Activated naive CD8-positive, alpha-beta T cell treated with anti-CD3 and anti-CD28 coated beads for 36 hours (primary cell): Measurements from ENCODE around the gene MORN3. TPM values are rescaled to one million over a fixed set of nuclear protein-coding genes. Genes with fewer than 3 reads are reported as not detected.
"Not testable (repeated sequence)": the region's sequence is repeated elsewhere in the genome, so short reads cannot be mapped to it uniquely, and the experiment has no call there.

ENCODE experiments used
- DNase-seq: peaks from one replicate; pipeline ENCODE4 v3.0.0; 2021
- H3K27ac Mint-ChIP-seq: one replicate; pipeline ENCODE4 v1.8.0; 2022; ENCODE audit warnings: mild to moderate bottlenecking, moderate library complexity, mixed read lengths
- H3K27me3 Mint-ChIP-seq: one replicate; pipeline ENCODE4 v1.8.0; 2022; ENCODE audit warnings: mild to moderate bottlenecking, mixed read lengths
- H3K36me3 Mint-ChIP-seq: one replicate; pipeline ENCODE4 v1.8.0; 2021; ENCODE audit warnings: mild to moderate bottlenecking, mixed read lengths
- H3K4me1 Mint-ChIP-seq: one replicate; pipeline ENCODE4 v1.8.0; 2021; ENCODE audit warnings: mixed read lengths
- H3K4me3 Mint-ChIP-seq: one replicate; pipeline ENCODE4 v1.8.0; 2022; ENCODE audit warnings: mild to moderate bottlenecking, moderate library complexity, mixed read lengths
- H3K9me3 Mint-ChIP-seq: one replicate; pipeline ENCODE4 v1.8.0; 2022; ENCODE audit warnings: mixed read lengths
- total RNA-seq, 2 experiments: library from RNA; stranded (reverse); gene quantifications; one replicate each; pipeline ENCODE4 v1.2.3, GENCODE V29; 2021

MORN3 gene
- total RNA-seq, 2 experiments from 2014 or later: 1.8 to 1.9 TPM

GRCh38 chr12:121663610-121663929 lies 5.9 kb downstream of the MORN3 start:
- peaks cover 13% of the 10 kb centered on the region for H3K36me3 Mint-ChIP-seq
- H3K9me3 Mint-ChIP-seq: no peaks in the 10 kb centered on the region
- peak overlapping the region; percentile 87 for H3K4me3 Mint-ChIP-seq
- DNase-seq: no peak
- H3K4me1 Mint-ChIP-seq: peaks cover 52% of the 10 kb centered on the region
- no peaks in the 10 kb centered on the region for H3K27me3 Mint-ChIP-seq
- H3K27ac Mint-ChIP-seq: peak overlapping the region; percentile 93

- not testable (repeated sequence) for DNase-seq, H3K4me3 Mint-ChIP-seq, H3K27me3 Mint-ChIP-seq, H3K9me3 Mint-ChIP-seq
- peaks cover 60% of the 10 kb centered on the region for H3K4me1 Mint-ChIP-seq
- peaks cover 15% of the 10 kb centered on the region for H3K36me3 Mint-ChIP-seq
- H3K27ac Mint-ChIP-seq: peak overlapping the region; percentile 17
These were observed 7.9 kb downstream of the MORN3 start for GRCh38 chr12:121661353-121662105.

- no peak for DNase-seq
- peaks cover 19% of the 10 kb centered on the region for H3K36me3 Mint-ChIP-seq
These were observed 12.0 kb downstream of the MORN3 start for GRCh38 chr12:121657305-121658008.

GRCh38 chr12:121656122-121656521 lies 13.3 kb downstream of the MORN3 start:
- Mint-ChIP-seq H3K9me3 (peaks cover 5% of the 10 kb centered on the region), H3K4me1 (peaks cover 33% of the 10 kb centered on the region), H3K27me3 (no peaks in the 10 kb centered on the region), H3K36me3 (peaks cover 19% of the 10 kb centered on the region), H3K27ac (no peak overlapping the region), H3K4me3 (no peak overlapping the region)
- no peak for DNase-seq

More at GRCh38 chr12:121657305-121658008, 12.0 kb downstream of the MORN3 start:
- Mint-ChIP-seq H3K27ac (peak overlapping the region; percentile 16), H3K4me3 (no peak overlapping the region), H3K27me3 (no peaks in the 10 kb centered on the region), H3K9me3 (peaks cover 5% of the 10 kb centered on the region), H3K4me1 (peaks cover 38% of the 10 kb centered on the region)

GRCh38 chr12:121653999-121654398 lies 15.5 kb downstream of the MORN3 start:
- Mint-ChIP-seq H3K4me1 (peaks cover 38% of the 10 kb centered on the region), H3K4me3 (no peak overlapping the region), H3K9me3 (peaks cover 5% of the 10 kb centered on the region), H3K27me3 (no peaks in the 10 kb centered on the region), H3K27ac (no peak overlapping the region), H3K36me3 (peaks cover 28% of the 10 kb centered on the region)
- no peak for DNase-seq

GRCh38 chr12:121652767-121653497 lies 16.5 kb downstream of the MORN3 start:
- no peak for DNase-seq
- H3K4me1 Mint-ChIP-seq: peaks cover 29% of the 10 kb centered on the region
- no peak overlapping the region for H3K27ac Mint-ChIP-seq
- H3K4me3 Mint-ChIP-seq: no peak overlapping the region
- H3K36me3 Mint-ChIP-seq: peaks cover 31% of the 10 kb centered on the region
- H3K27me3 Mint-ChIP-seq: no peaks in the 10 kb centered on the region
- H3K9me3 Mint-ChIP-seq: peaks cover 5% of the 10 kb centered on the region

GRCh38 chr12:121651320-121651719 lies 18.1 kb downstream of the MORN3 start:
- H3K9me3 Mint-ChIP-seq: peaks cover 5% of the 10 kb centered on the region
- H3K27ac Mint-ChIP-seq: peak overlapping the region; percentile 42
- H3K36me3 Mint-ChIP-seq: peaks cover 29% of the 10 kb centered on the region

GRCh38 chr12:121649819-121650353 lies 19.6 kb downstream of the MORN3 start:
- Mint-ChIP-seq H3K4me1 (peaks cover 19% of the 10 kb centered on the region), H3K27me3 (no peaks in the 10 kb centered on the region), H3K9me3 (peaks cover 3% of the 10 kb centered on the region), H3K36me3 (peaks cover 23% of the 10 kb centered on the region), H3K27ac (peak overlapping the region; percentile 69), H3K4me3 (no peak overlapping the region)
- no peak for DNase-seq

More at GRCh38 chr12:121651320-121651719, 18.1 kb downstream of the MORN3 start:
- Mint-ChIP-seq H3K27me3 (no peaks in the 10 kb centered on the region), H3K4me3 (no peak overlapping the region), H3K4me1 (peaks cover 19% of the 10 kb centered on the region)
- no peak for DNase-seq

GRCh38 chr12:121649322-121649721 lies 20.1 kb downstream of the MORN3 start:
- H3K27me3 Mint-ChIP-seq: no peaks in the 10 kb centered on the region
- H3K27ac Mint-ChIP-seq: peak overlapping the region; percentile 69
- H3K9me3 Mint-ChIP-seq: peaks cover 2% of the 10 kb centered on the region
- peaks cover 17% of the 10 kb centered on the region for H3K4me1 Mint-ChIP-seq
- no peak for DNase-seq
- peaks cover 17% of the 10 kb centered on the region for H3K36me3 Mint-ChIP-seq
- H3K4me3 Mint-ChIP-seq: no peak overlapping the region

- H3K36me3 Mint-ChIP-seq: peaks cover 19% of the 10 kb centered on the region
- no peaks in the 10 kb centered on the region for H3K9me3 Mint-ChIP-seq
- peak overlapping the region; percentile 69 for H3K27ac Mint-ChIP-seq
- no peak overlapping the region for H3K4me3 Mint-ChIP-seq
- no peak for DNase-seq
- H3K27me3 Mint-ChIP-seq: no peaks in the 10 kb centered on the region
- peaks cover 15% of the 10 kb centered on the region for H3K4me1 Mint-ChIP-seq
These were observed 20.9 kb downstream of the MORN3 start for GRCh38 chr12:121648458-121649028.

GRCh38 chr12:121641343-121641630 lies 28.2 kb downstream of the MORN3 start:
- DNase-seq: no peak
- no peaks in the 10 kb centered on the region for H3K27me3 Mint-ChIP-seq
- peaks cover 22% of the 10 kb centered on the region for H3K4me1 Mint-ChIP-seq
- peaks cover 25% of the 10 kb centered on the region for H3K36me3 Mint-ChIP-seq
- H3K4me3 Mint-ChIP-seq: no peak overlapping the region
- no peaks in the 10 kb centered on the region for H3K9me3 Mint-ChIP-seq
- no peak overlapping the region for H3K27ac Mint-ChIP-seq

- peaks cover 35% of the 10 kb centered on the region for H3K4me1 Mint-ChIP-seq
- peaks cover 32% of the 10 kb centered on the region for H3K36me3 Mint-ChIP-seq
- DNase-seq: no peak
- no peaks in the 10 kb centered on the region for H3K9me3 Mint-ChIP-seq
- H3K27me3 Mint-ChIP-seq: no peaks in the 10 kb centered on the region
- H3K4me3 Mint-ChIP-seq: peak overlapping the region; percentile 72
- peak overlapping the region; percentile 95 for H3K27ac Mint-ChIP-seq
These were observed 30.9 kb downstream of the MORN3 start for GRCh38 chr12:121638298-121639202.

GRCh38 chr12:121637231-121637914 lies 32.1 kb downstream of the MORN3 start:
- Mint-ChIP-seq H3K4me3 (peak overlapping the region; percentile 72), H3K36me3 (peaks cover 35% of the 10 kb centered on the region), H3K9me3 (no peaks in the 10 kb centered on the region), H3K27ac (peak overlapping the region; percentile 95), H3K4me1 (peaks cover 45% of the 10 kb centered on the region), H3K27me3 (no peaks in the 10 kb centered on the region)
- DNase-seq: peak; percentile 76
